Dendritic cell treated with granulocyte-macrophage colony-stimulating factor and Interleukin-4, amounts not matched to agents 40 ng/mL and 50 ng/mL, for 4 days (primary cell): ENCODE measurements around the gene ST3GAL3.

Source experiments
- H3K27ac Mint-ChIP-seq: one replicate; pipeline ENCODE4 v1.8.0; 2022; ENCODE audit warnings: mild to moderate bottlenecking, mixed read lengths
- H3K27me3 Mint-ChIP-seq: one replicate; pipeline ENCODE4 v1.8.0; 2022; ENCODE audit warnings: mild to moderate bottlenecking, mixed read lengths
- H3K36me3 Mint-ChIP-seq: one replicate; pipeline ENCODE4 v1.8.0; 2022; ENCODE audit warnings: low read depth, mixed read lengths
- H3K4me1 Mint-ChIP-seq: one replicate; pipeline ENCODE4 v1.8.0; 2022; ENCODE audit warnings: low read depth, mixed read lengths
- H3K4me3 Mint-ChIP-seq: one replicate; pipeline ENCODE4 v1.8.0; 2022; ENCODE audit warnings: mild to moderate bottlenecking, moderate library complexity, mixed read lengths
- H3K9me3 Mint-ChIP-seq: one replicate; pipeline ENCODE4 v1.8.0; 2022; ENCODE audit warnings: mixed read lengths
- intact Hi-C: fragments of 100-400 bp; cut with micrococcal nuclease; formaldehyde crosslinking; loops from one replicate; pipeline ENCODE4 v1.15.0; 2022

Gene ST3GAL3

GRCh38 chr1:43707190-43708001, at the start of gene ST3GAL3:
TSS of gene ST3GAL3 (plus strand) at chr1:43707536. CDS start at chr1:43736263, 28,727 bp downstream.
- peak within 1 kb of the TSS; percentile 81 for H3K27ac Mint-ChIP-seq
- H3K27me3 Mint-ChIP-seq: no peaks in the 10 kb centered on the region
- H3K36me3 Mint-ChIP-seq: peaks cover 45% of the 10 kb centered on the region
- H3K9me3 Mint-ChIP-seq: no peaks in the 10 kb centered on the region
- intact Hi-C loops: loop anchor here (2.0 kb wide), 1 partner anchor 57 kb away; the partner anchor contains the start of gene KDM4A
- peaks cover 59% of the 10 kb centered on the region for H3K4me1 Mint-ChIP-seq
- H3K4me3 Mint-ChIP-seq: peak within 1 kb of the TSS; percentile 94

GRCh38 chr1:43659212-43660166, 47.8 kb upstream of the ST3GAL3 start:
- no peak overlapping the region for H3K27ac Mint-ChIP-seq
- intact Hi-C loops: loop anchor here (10.0 kb wide), 1 partner anchor 435 kb away; no protein-coding TSS in a partner anchor
- no peaks in the 10 kb centered on the region for H3K9me3 Mint-ChIP-seq
- no peaks in the 10 kb centered on the region for H3K27me3 Mint-ChIP-seq
- no peak overlapping the region for H3K4me3 Mint-ChIP-seq
- H3K4me1 Mint-ChIP-seq: no peaks in the 10 kb centered on the region
- peaks cover 100% of the 10 kb centered on the region for H3K36me3 Mint-ChIP-seq

GRCh38 chr1:43660355-43660754, 47.0 kb upstream of the ST3GAL3 start:
- H3K36me3 Mint-ChIP-seq: peaks cover 100% of the 10 kb centered on the region
- H3K27ac Mint-ChIP-seq: no peak overlapping the region

GRCh38 chr1:43664369-43664768, 43.0 kb upstream of the ST3GAL3 start:
- intact Hi-C loops: no loop called here

More at GRCh38 chr1:43660355-43660754, 47.0 kb upstream of the ST3GAL3 start:
- H3K4me3 Mint-ChIP-seq: no peak overlapping the region
- H3K9me3 Mint-ChIP-seq: no peaks in the 10 kb centered on the region
- H3K4me1 Mint-ChIP-seq: no peaks in the 10 kb centered on the region
- no peaks in the 10 kb centered on the region for H3K27me3 Mint-ChIP-seq
- intact Hi-C loops: no loop called here

GRCh38 chr1:43666608-43667007, 40.7 kb upstream of the ST3GAL3 start:
- no peaks in the 10 kb centered on the region for H3K4me1 Mint-ChIP-seq
- no peaks in the 10 kb centered on the region for H3K9me3 Mint-ChIP-seq
- peaks cover 98% of the 10 kb centered on the region for H3K36me3 Mint-ChIP-seq
- H3K4me3 Mint-ChIP-seq: no peak overlapping the region
- intact Hi-C loops: no loop called here
- H3K27ac Mint-ChIP-seq: no peak overlapping the region
- H3K27me3 Mint-ChIP-seq: no peaks in the 10 kb centered on the region

More at GRCh38 chr1:43664369-43664768, 43.0 kb upstream of the ST3GAL3 start:
- no peak overlapping the region for H3K27ac Mint-ChIP-seq
- no peaks in the 10 kb centered on the region for H3K27me3 Mint-ChIP-seq
- no peaks in the 10 kb centered on the region for H3K4me1 Mint-ChIP-seq
- H3K36me3 Mint-ChIP-seq: peaks cover 100% of the 10 kb centered on the region
- H3K9me3 Mint-ChIP-seq: no peaks in the 10 kb centered on the region
- H3K4me3 Mint-ChIP-seq: no peak overlapping the region

- Mint-ChIP-seq H3K27ac (no peak overlapping the region), H3K27me3 (no peaks in the 10 kb centered on the region), H3K36me3 (peaks cover 98% of the 10 kb centered on the region), H3K4me3 (no peak overlapping the region), H3K9me3 (no peaks in the 10 kb centered on the region), H3K4me1 (no peaks in the 10 kb centered on the region)
- intact Hi-C loops: no loop called here
These were observed 38.4 kb upstream of the ST3GAL3 start for GRCh38 chr1:43668956-43669355.

GRCh38 chr1:43669878-43670277, 37.5 kb upstream of the ST3GAL3 start:
- Mint-ChIP-seq H3K4me1 (no peaks in the 10 kb centered on the region), H3K9me3 (no peaks in the 10 kb centered on the region), H3K27ac (no peak overlapping the region), H3K36me3 (peaks cover 98% of the 10 kb centered on the region), H3K4me3 (no peak overlapping the region), H3K27me3 (no peaks in the 10 kb centered on the region)
- intact Hi-C loops: no loop called here

GRCh38 chr1:43671193-43671592, 36.1 kb upstream of the ST3GAL3 start:
- Mint-ChIP-seq H3K27me3 (no peaks in the 10 kb centered on the region), H3K27ac (peak overlapping the region; percentile 18), H3K4me1 (no peaks in the 10 kb centered on the region), H3K9me3 (no peaks in the 10 kb centered on the region), H3K36me3 (peaks cover 98% of the 10 kb centered on the region), H3K4me3 (no peak overlapping the region)
- intact Hi-C loops: no loop called here

- Mint-ChIP-seq H3K9me3 (no peaks in the 10 kb centered on the region), H3K27me3 (no peaks in the 10 kb centered on the region), H3K27ac (peak overlapping the region; percentile 18), H3K4me3 (no peak overlapping the region), H3K36me3 (peaks cover 95% of the 10 kb centered on the region), H3K4me1 (no peaks in the 10 kb centered on the region)
- intact Hi-C loops: no loop called here
These were observed 35.6 kb upstream of the ST3GAL3 start for GRCh38 chr1:43671626-43672330.

- Mint-ChIP-seq H3K4me1 (no peaks in the 10 kb centered on the region), H3K36me3 (peaks cover 95% of the 10 kb centered on the region), H3K27me3 (no peaks in the 10 kb centered on the region), H3K4me3 (no peak overlapping the region), H3K27ac (no peak overlapping the region), H3K9me3 (no peaks in the 10 kb centered on the region)
- intact Hi-C loops: no loop called here
These were observed 34.1 kb upstream of the ST3GAL3 start for GRCh38 chr1:43673261-43673660.

GRCh38 chr1:43678940-43679339, 28.4 kb upstream of the ST3GAL3 start:
- Mint-ChIP-seq H3K4me1 (no peaks in the 10 kb centered on the region), H3K4me3 (no peak overlapping the region), H3K27me3 (no peaks in the 10 kb centered on the region), H3K27ac (no peak overlapping the region), H3K36me3 (peaks cover 84% of the 10 kb centered on the region), H3K9me3 (no peaks in the 10 kb centered on the region)
- intact Hi-C loops: no loop called here

- Mint-ChIP-seq H3K36me3 (peaks cover 41% of the 10 kb centered on the region), H3K4me3 (no peak overlapping the region), H3K27me3 (no peaks in the 10 kb centered on the region), H3K27ac (no peak overlapping the region), H3K9me3 (no peaks in the 10 kb centered on the region), H3K4me1 (peaks cover 5% of the 10 kb centered on the region)
- intact Hi-C loops: no loop called here
These were observed 23.8 kb upstream of the ST3GAL3 start for GRCh38 chr1:43683560-43683959.

- intact Hi-C loops: no loop called here
- no peak overlapping the region for H3K4me3 Mint-ChIP-seq
- peaks cover 8% of the 10 kb centered on the region for H3K4me1 Mint-ChIP-seq
- H3K27ac Mint-ChIP-seq: no peak overlapping the region
- no peaks in the 10 kb centered on the region for H3K9me3 Mint-ChIP-seq
- H3K36me3 Mint-ChIP-seq: peaks cover 9% of the 10 kb centered on the region
- H3K27me3 Mint-ChIP-seq: no peaks in the 10 kb centered on the region
These were observed 20.5 kb upstream of the ST3GAL3 start for GRCh38 chr1:43686801-43687200.
